GM18505 (cell line): Measurements from ENCODE around the gene ARHGEF37.
"Not testable (repeated sequence)": the region's sequence is repeated elsewhere in the genome, so short reads cannot be mapped to it uniquely, and the experiment has no call there.

Experiments used
- ATAC-seq: cut with Tn5 transposase; IDR thresholded peaks from one replicate; pipeline ENCODE4 v1.9.1; 2021; ENCODE audit not compliant: unreplicated experiment
- POLR2A ChIP-seq: IDR thresholded peaks from 4 replicates; pipeline ENCODE4 v1.6.1; 2011; ENCODE audit warnings: borderline replicate concordance; ENCODE audit not compliant: insufficient read depth, insufficient read length; ENCODE audit errors: extremely low read depth

Gene ARHGEF37, protein sequence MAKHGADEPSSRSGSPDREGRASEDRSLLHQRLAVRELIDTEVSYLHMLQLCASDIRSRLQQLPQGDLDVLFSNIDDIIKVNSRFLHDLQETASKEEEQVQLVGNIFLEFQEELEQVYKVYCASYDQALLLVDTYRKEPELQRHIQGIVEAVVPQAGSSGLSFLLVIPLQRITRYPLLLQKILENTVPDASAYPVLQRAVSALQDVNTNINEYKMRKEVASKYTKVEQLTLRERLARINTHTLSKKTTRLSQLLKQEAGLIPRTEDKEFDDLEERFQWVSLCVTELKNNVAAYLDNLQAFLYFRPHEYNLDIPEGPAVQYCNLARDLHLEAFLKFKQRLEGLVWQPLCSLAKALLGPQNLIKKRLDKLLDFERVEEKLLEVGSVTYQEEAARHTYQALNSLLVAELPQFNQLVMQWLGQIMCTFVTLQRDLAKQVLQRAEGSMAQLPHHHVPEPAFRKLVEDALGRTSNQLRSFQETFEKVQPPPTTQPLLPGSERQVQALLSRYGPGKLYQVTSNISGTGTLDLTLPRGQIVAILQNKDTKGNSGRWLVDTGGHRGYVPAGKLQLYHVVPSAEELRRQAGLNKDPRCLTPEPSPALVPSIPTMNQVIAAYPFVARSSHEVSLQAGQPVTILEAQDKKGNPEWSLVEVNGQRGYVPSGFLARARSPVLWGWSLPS

DNA sequence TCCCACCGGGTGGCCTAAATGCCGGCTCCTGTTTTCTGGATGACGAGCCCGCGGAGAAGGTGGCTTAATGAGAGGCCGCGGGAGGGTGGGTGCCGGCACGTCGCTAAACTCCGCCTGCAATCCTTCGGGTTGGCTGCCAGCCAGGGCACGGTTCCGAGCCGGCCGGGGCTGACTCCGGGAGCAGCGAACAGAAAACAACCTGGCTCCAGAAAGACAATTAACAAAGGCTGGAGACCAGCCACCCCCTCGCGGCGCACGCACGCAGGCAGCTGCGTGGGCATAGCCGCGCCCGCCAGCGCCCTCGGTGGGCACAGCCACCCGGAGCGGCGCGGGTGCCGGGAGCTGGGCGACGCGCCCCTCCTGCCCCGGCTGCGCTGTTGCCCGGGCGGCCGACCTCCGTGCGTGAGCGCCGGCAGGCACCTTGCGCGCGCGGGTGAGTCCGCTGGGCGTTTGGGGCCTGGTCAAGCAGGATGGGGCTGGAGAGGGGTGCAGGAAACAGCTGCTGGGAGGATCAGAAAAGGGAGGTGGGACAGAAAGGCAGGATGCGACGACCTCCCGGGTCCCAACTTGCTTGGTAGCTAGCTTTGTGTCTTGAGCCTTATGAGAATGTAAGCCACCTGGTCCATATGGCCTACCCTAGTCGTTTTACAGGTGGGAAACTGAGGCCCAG, at the start of gene ARHGEF37:
Gene ARHGEF37, plus strand, starts transcription at position 307 of the 670 bp plus-strand sequence. CDS start 16,272 bp downstream, outside the sequence.
- TF ChIP-seq POLR2A: no peak
- no peak for ATAC-seq

DNA sequence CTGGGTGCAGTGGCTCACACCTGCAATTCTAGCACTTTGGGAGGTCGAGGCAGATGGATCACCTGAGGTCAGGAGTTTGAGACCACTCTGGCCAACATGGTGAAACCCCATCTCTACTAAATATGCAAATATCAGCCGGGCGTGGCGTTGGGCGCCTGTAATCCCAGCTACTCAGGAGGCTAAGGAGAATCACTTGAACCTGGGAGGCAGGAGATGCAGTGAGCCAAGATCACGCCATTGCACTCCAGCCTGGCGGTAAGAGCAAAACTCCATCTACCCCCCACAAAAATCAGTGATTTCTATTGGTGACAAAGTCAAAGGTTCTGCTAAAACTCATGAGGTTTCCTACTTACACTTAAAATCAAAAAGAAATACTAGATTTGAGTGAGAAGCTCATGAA, 48.9 kb upstream of the ARHGEF37 start:
- TF ChIP-seq POLR2A: no peak
- ATAC-seq: no peak

DNA sequence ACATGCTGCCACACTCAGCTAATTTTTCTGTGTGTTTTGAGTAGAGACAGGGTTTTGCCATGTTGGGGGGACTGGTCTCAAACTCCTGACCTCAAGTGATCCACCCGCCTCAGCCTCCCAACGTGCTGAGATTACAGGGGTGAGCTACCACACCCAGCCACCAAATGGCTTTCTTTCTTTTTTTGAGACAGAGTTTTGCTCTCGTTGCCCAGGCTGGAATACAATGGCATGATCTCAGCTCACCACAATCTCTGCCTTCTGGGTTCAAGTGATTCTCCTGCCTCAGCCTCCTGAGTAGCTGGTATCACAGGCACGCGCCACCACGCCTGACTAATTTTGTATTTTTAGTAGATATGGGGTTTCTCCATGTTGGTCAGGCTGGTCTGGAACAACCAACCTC, 45.5 kb upstream of the ARHGEF37 start:
- ATAC-seq: not testable (repeated sequence)

DNA sequence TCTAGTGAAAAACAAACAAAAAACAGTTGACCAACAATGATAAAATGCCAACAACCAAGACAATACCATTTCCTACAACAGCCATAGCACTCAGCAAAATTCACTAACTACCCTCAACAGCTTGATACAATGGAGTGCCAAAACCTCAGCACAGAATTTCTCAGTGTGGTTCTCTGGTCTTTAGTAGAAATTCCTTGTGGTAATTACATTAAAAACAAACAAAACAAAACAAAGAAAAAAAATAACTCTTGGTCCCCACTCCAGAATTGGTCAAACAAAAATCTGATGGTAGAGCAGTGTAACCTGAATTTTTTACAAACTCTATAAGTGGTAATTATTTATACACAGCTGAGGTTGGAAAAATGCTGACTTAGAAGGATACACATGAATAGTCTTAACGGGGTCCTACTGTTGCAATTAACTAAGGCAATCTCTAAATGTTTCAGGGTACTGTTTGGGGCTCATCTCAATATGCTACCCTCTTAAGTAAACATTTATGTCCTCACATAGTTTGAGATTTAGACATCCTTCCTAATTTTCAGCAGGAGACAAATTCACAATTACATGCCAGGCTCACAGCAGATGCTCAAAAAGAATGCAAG, 43.8 kb upstream of the ARHGEF37 start:
- ATAC-seq: no peak

DNA sequence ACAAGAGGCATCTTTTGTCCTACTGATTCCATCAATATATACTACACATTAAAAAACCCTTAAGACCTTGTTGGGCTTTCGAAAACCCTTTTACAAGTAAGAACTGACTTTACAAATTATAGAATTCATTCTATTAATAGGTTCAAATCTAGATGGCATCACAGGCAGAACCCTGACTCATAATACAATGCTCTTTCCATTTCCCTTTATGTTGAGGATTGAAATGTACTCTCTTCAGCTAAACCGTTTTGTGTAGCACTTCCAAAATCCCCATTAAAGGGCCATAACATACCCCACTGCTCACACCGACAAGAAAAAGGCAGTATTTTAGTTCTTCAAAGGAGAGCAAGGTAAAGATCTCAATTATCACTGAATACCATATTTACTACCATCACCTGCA, 41.2 kb upstream of the ARHGEF37 start:
- no peak for TF ChIP-seq POLR2A
- no peak for ATAC-seq

More for the DNA sequence above, 43.8 kb upstream of the ARHGEF37 start:
- no peak for TF ChIP-seq POLR2A

DNA sequence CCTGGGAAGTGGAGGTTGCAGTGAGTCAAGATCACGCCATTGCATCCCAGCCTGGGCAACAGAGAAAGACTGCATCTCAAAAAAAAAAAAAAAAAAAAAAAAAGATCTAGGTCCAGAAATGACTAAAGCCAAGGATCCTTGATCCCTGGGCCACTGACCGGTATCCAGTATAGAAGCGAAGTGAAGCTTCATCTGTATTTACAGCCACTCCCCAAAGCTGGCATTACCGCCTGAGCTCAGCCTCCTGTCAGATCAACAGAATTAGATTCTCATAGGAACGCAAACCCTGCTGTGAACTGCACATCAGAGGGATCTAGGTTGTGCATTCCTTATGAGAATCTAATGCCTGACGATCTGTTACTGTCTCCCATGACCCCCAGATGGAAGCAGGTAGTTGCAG, 39.4 kb upstream of the ARHGEF37 start:
- ATAC-seq: no peak
- no peak for TF ChIP-seq POLR2A

DNA sequence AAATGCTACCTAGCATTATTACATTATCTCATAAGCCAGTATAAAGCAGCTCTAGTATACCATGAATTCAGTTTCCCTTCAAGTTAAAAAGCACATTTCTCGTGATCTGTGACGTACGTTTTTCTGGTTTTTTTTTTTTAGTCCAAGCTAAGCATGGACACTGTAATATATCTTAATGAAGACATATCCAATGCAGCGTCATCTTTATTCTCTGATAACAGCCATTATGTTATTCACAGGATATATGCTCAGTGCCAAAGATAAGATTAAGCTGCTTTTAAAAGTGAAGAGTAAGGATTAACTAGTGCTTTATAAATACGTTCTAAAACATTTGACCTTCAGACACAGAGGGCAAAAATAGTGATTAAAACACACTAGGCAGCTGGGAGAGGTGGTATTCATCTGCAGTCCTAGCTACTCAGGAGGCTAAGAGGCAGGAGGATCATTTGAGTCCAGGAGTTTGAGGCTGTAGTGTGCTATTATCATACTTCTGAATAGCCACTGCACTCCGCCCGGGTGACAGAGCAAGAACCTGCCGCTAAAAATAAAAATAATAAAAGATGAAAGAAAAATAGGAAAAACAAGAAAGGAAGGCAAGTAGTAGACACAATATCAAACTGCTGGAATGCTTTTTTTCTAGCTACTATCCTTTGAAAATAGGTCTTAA, 37.8 kb upstream of the ARHGEF37 start:
- no peak for TF ChIP-seq POLR2A
- ATAC-seq: no peak

DNA sequence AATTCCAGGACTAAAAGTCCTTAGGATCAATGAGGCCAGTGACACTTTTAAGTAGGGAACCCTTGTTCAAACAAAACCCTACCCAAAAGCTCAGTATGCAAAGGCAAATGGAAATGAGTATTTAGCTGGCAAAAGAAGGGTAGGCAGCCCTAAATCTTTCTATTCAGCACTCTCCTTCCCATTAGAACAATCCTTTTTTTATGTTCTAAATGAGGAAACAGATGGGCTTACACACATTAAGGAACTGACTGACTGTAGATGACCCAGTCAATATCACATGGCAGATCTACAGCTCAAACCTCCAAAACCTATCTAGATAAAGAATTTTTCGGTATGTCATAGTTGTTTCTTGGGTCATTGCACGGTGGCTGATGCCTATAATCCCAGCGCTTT, 37.3 kb upstream of the ARHGEF37 start:
- no peak for ATAC-seq
- TF ChIP-seq POLR2A: no peak

DNA sequence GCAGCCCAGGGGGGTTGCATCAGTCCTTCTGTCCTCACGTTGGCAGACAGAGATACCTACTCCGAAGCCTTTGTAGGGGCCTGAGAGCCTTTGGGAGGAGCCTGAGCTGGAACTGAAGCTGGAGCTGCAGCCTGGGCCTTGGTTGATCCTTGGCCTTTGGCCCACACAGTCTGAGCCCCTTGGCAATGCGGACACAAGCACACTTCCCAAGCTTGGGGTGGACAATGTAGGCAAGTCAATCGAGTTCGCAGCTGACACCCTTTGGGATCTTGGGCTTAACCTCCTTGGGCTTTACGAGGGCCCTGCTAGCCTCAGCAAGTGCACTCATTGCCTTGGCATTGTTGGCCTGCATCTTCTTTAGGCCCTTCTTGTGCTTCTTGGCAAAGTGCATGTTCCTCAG, 36.0 kb upstream of the ARHGEF37 start:
- no peak for ATAC-seq
- TF ChIP-seq POLR2A: no peak

DNA sequence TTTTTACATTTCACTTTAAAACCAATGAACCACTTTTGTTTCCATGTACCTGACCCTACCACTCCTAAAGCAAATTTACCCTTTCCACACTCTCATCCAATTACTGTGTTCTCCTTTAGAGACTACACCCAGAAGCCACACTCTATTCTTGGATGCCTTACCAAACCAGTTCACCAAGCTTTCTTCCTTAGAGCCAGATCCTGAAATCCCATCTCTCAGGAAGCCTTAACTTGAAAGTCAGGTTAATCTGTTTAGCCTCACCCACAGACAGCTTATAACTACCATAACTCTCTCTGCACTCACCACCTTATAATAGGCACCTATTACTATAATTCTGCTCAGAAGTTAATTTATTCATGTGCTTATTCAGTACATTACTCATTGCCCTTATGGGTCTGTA, 34.3 kb upstream of the ARHGEF37 start:
- no peak for ATAC-seq
- TF ChIP-seq POLR2A: no peak

DNA sequence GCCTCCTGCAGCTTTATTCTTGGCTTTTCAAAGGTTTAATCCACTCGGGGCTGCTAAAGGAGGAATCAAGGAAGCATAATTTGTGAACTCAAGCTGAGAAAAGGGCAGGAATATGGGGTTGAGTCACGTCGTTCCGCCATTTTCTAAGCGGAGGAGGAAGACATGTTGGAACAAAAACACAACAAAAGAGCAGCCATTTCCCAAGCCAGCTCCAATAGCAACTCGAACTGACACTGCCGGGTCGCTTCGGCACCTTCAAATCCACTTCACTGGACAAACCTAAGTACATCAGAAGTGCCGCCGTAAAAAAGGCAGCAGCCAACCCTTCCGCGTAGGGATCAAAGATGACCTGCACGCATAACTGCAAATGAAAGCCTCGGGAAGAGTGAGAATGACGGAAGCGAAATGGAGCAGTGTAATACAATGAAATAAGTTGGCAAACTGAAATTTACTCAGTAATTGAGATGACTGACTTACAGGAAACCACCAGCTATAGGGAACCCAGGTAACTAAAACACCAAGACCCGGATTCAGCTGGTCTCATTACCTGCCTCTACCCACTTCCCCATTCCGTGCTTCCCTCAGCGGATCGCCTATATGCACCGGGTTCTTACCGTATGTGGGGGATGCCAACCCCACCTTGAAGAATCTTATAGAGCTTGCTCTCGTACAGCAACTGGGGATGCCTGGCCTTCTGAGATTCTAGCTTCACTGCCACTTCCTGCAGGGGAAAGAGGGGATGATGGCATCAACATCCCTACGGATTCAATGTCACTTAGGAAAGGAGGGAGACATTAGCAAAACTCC, 31.6 kb upstream of the ARHGEF37 start:
- ATAC-seq: peak; percentile 36
- TF ChIP-seq POLR2A: peak; percentile 58

DNA sequence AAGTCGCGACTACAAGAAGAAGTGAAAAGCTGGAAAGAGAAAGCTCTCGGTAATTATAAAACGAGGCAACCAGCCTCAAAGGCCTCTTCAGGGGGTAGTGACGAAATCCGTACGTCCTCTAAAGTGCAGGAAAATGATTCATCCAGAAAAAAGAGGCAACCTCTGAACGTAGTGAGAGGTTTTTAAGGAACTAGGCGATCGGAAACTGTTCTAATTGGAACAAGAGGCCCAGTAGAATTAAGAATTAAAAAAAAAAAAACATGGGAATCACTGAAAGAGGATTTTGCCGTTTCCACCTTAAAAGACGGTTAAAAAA, 31.1 kb upstream of the ARHGEF37 start:
- no peak for TF ChIP-seq POLR2A

More for the DNA sequence above, 31.1 kb upstream of the ARHGEF37 start:
- no peak for ATAC-seq
